Upper lobe of right lung (tissue), 1 donor: ENCODE measurements around the gene FSD2. TPM values are rescaled to one million over a fixed set of nuclear protein-coding genes. Genes with fewer than 3 reads are reported as not detected.
"Not testable (repeated sequence)": the region's sequence is repeated elsewhere in the genome, so short reads cannot be mapped to it uniquely, and the experiment has no call there.

Source experiments
- ATAC-seq: fragments of 200-7000 bp; cut with Tn5 transposase; one replicate; pipeline ENCODE4 v1.9.1; 2020; ENCODE audit warnings: mild to moderate bottlenecking, moderate library complexity
- DNase-seq: peaks from one replicate; pipeline ENCODE4 v3.0.0-alpha.2; 2020
- H3K27ac ChIP-seq: fragments of 200-600 bp; one replicate; pipeline ENCODE4 v1.8.0; 2022
- H3K27me3 ChIP-seq: fragments of 200-600 bp; one replicate; pipeline ENCODE4 v1.8.0; 2022; ENCODE audit warnings: mild to moderate bottlenecking
- H3K36me3 ChIP-seq: fragments of 200-600 bp; one replicate; pipeline ENCODE4 v1.8.0; 2022
- H3K4me1 ChIP-seq: fragments of 200-600 bp; one replicate; pipeline ENCODE4 v1.8.0; 2022
- H3K4me3 ChIP-seq: fragments of 200-600 bp; one replicate; pipeline ENCODE4 v1.8.0; 2022; ENCODE audit warnings: mild to moderate bottlenecking
- H3K9me3 ChIP-seq: fragments of 200-600 bp; one replicate; pipeline ENCODE4 v1.8.0; 2022
- intact Hi-C: fragments of 100-400 bp; cut with DNase I; formaldehyde crosslinking; loops from one replicate; pipeline ENCODE4 v1.11.0; 2022
- total RNA-seq: library from RNA; stranded (reverse); fragmentation: NEBNext Ultra II Directional; extraction: Animal tissue kit (Norgen Biotek cat#: 25700); gene quantifications from one replicate; pipeline ENCODE4 v1.2.1, GENCODE V29; 2021
- TF ChIP-seq, protein P1 (sequence below): fragments of 200-600 bp; IDR thresholded peaks from one replicate; pipeline ENCODE4 v1.8.0; 2022; ENCODE audit warnings: antibody characterized with exemption
- donor health status: DM: no; HTN: yes; CAD: no; lungs with severe emphysema.

Gene FSD2
- total RNA-seq, 1 donor from 2014 or later = not detected

- DNase-seq = peak; percentile 91
- Histone ChIP-seq H3K4me1 (peaks cover 11% of the 10 kb centered on the region), H3K27me3 (peaks cover 4% of the 10 kb centered on the region), H3K36me3 (no peaks in the 10 kb centered on the region), H3K4me3 (peak within 1 kb of the TSS; percentile 73), H3K9me3 (no peaks in the 10 kb centered on the region), H3K27ac (no peak within 1 kb of the TSS)
- ATAC-seq = peak; percentile 97
- TF ChIP-seq, protein P1, sequence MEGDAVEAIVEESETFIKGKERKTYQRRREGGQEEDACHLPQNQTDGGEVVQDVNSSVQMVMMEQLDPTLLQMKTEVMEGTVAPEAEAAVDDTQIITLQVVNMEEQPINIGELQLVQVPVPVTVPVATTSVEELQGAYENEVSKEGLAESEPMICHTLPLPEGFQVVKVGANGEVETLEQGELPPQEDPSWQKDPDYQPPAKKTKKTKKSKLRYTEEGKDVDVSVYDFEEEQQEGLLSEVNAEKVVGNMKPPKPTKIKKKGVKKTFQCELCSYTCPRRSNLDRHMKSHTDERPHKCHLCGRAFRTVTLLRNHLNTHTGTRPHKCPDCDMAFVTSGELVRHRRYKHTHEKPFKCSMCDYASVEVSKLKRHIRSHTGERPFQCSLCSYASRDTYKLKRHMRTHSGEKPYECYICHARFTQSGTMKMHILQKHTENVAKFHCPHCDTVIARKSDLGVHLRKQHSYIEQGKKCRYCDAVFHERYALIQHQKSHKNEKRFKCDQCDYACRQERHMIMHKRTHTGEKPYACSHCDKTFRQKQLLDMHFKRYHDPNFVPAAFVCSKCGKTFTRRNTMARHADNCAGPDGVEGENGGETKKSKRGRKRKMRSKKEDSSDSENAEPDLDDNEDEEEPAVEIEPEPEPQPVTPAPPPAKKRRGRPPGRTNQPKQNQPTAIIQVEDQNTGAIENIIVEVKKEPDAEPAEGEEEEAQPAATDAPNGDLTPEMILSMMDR = no peak
- intact Hi-C loops = no loop called here
Observed at GRCh38 chr15:82709421-82710207, 96.3 kb downstream of the FSD2 start, which contains the start of gene AP3B2. TSS of gene AP3B2 (minus strand) at chr15:82709875. CDS start at chr15:82709706, 169 bp downstream.

- H3K27ac ChIP-seq = no peak overlapping the region
- H3K27me3 ChIP-seq = peaks cover under 1% of the 10 kb centered on the region
- no peak for DNase-seq
- TF ChIP-seq, protein P1 = no peak
- intact Hi-C loops = no loop called here
- H3K36me3 ChIP-seq = no peaks in the 10 kb centered on the region
- peak overlapping the region; percentile 73 for H3K4me3 ChIP-seq
- no peak for ATAC-seq
- no peaks in the 10 kb centered on the region for H3K9me3 ChIP-seq
- peaks cover 11% of the 10 kb centered on the region for H3K4me1 ChIP-seq
Observed at GRCh38 chr15:82709081-82709420, 96.8 kb downstream of the FSD2 start.

DNA sequence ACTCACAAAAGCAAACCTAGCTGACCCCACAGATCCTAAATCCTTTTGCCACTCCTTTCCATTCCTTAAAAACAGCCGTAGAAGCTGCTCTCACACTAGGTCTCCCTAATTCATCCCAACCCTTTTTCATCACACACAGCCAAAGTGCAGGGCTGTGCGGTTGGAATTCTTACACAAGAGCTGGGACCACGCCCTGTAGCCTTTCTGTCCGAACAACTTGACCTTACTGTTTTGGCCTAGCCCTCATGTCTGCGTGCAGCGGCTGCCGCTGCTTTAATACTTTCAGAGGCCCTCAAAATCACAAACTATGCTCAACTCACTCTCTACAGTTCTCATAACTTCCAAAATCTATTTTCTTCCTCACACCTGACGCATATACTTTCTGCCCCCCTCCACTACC is 100.0 kb downstream of the FSD2 start:
- intact Hi-C loops, H3K27me3 ChIP-seq, DNase-seq, H3K4me3 ChIP-seq, H3K36me3 ChIP-seq, H3K9me3 ChIP-seq, H3K27ac ChIP-seq, ATAC-seq: not testable (repeated sequence)
- peaks cover 11% of the 10 kb centered on the region for H3K4me1 ChIP-seq

Other genes starting within 250 kb of the FSD2 start
- 2.5 TPM for gene CPEB1, start 158.7 kb downstream of the FSD2 start, total RNA-seq
- 3.8 TPM for gene AP3B2, start 96.2 kb downstream of the FSD2 start, total RNA-seq
- gene WHAMM, start 3.6 kb upstream of the FSD2 start, total RNA-seq = 13.1 TPM
- gene HOMER2, start 146.7 kb upstream of the FSD2 start, total RNA-seq = 16.4 TPM
- gene RAMAC, start 180.1 kb upstream of the FSD2 start, total RNA-seq = 15.4 TPM
- gene C15orf40, start 205.6 kb upstream of the FSD2 start, total RNA-seq = 23.0 TPM